SH-SY5Y (cell line): ENCODE data around the gene KLF12.

Source experiments
- GATA2 ChIP-seq: IDR thresholded peaks from 2 replicates; pipeline ENCODE4 v1.6.1; 2011; ENCODE audit warnings: mild to moderate bottlenecking, low read depth, low read length
- GATA3 ChIP-seq: IDR thresholded peaks from 2 replicates; pipeline ENCODE4 v1.6.1; 2011; ENCODE audit warnings: low read depth, mild to moderate bottlenecking, low read length, moderate library complexity

GRCh38 chr13:74158028-74158427, 23.8 kb upstream of the KLF12 start:
- no peak for TF ChIP-seq GATA2
- no peak for TF ChIP-seq GATA3
